Liver (tissue), 3 donors: Measurements from ENCODE around the gene OGA.

ENCODE experiments used
- CTCF ChIP-seq: fragments of 150-350 bp; IDR thresholded peaks from 2 replicates; pipeline ENCODE4 v1.5.1; 2017; ENCODE audit warnings: improper control_type of control experiment, low read depth, low read length; ENCODE audit not compliant: missing input control
- EGR1 ChIP-seq, 2 donors: IDR thresholded peaks; 2 replicates each; pipeline ENCODE4 v1.6.1; 2016 to 2018; ENCODE audit warnings: antibody characterized with exemption in 2 of 2, low read depth in 2 of 2
- FOXA2 ChIP-seq: IDR thresholded peaks from 2 replicates; pipeline ENCODE4 v1.6.1; 2016; ENCODE audit warnings: antibody characterized with exemption
- GABPA ChIP-seq, 2 donors: IDR thresholded peaks in 1 of 2; conservative IDR thresholded peaks in 1 of 2; 2 replicates each; pipeline ENCODE4 v1.6.1; 2016; ENCODE audit warnings: antibody characterized with exemption in 2 of 2, mild to moderate bottlenecking in 1 of 2, moderate library complexity in 1 of 2
- JUND ChIP-seq, 2 donors: IDR thresholded peaks; 2 replicates each; pipeline ENCODE4 v1.6.1; 2016; ENCODE audit warnings: antibody characterized with exemption in 2 of 2
- MAX ChIP-seq: IDR thresholded peaks from 2 replicates; pipeline ENCODE4 v1.6.1; 2016; ENCODE audit warnings: antibody characterized with exemption
- NR2F2 ChIP-seq: IDR thresholded peaks from 2 replicates; pipeline ENCODE4 v1.6.1; 2016; ENCODE audit warnings: antibody characterized with exemption
- RAD21 ChIP-seq, 2 donors: IDR thresholded peaks; 2 replicates each; pipeline ENCODE4 v1.6.1; 2016; ENCODE audit warnings: antibody characterized with exemption in 2 of 2, mild to moderate bottlenecking in 2 of 2
- REST ChIP-seq: IDR thresholded peaks from 2 replicates; pipeline ENCODE4 v1.6.1; 2016; ENCODE audit warnings: antibody characterized with exemption, mild to moderate bottlenecking
- RXRA ChIP-seq, 2 donors: IDR thresholded peaks; 2 replicates each; pipeline ENCODE4 v1.6.1; 2017 to 2018; ENCODE audit warnings: antibody characterized with exemption in 2 of 2, mild to moderate bottlenecking in 1 of 2
- SP1 ChIP-seq: IDR thresholded peaks from 2 replicates; pipeline ENCODE4 v1.6.1; 2018; ENCODE audit warnings: antibody characterized with exemption, mild to moderate bottlenecking
- TAF1 ChIP-seq: conservative IDR thresholded peaks from 2 replicates; pipeline ENCODE4 v1.6.1; 2016; ENCODE audit warnings: antibody characterized with exemption, mild to moderate bottlenecking
- YY1 ChIP-seq: IDR thresholded peaks from 2 replicates; pipeline ENCODE4 v1.6.1; 2016; ENCODE audit warnings: antibody characterized with exemption, mild to moderate bottlenecking
- ZBTB33 ChIP-seq: IDR thresholded peaks from 2 replicates; pipeline ENCODE4 v1.6.1; 2016; ENCODE audit warnings: antibody characterized with exemption
- donor health status: healthy.
- donor health status: healthy.

GRCh38 chr10:101771380-101771779 lies 46.9 kb downstream of the OGA start:
- no peak for TF ChIP-seq CTCF
- TF ChIP-seq SP1: no peak
- TF ChIP-seq TAF1: no peak
- no peak for TF ChIP-seq REST
- no peak for TF ChIP-seq GABPA (IDR thresholded peaks at IDR 0.05 in 1 of 2, conservative IDR thresholded peaks at IDR 0.05 in 1 of 2)
- TF ChIP-seq FOXA2: no peak
- no peak for TF ChIP-seq MAX
- no peak for TF ChIP-seq EGR1 (IDR thresholded peaks at IDR 0.05; ENCODE audit: low read depth in 2 of 2)
- TF ChIP-seq YY1: no peak
- no peak for TF ChIP-seq RXRA (IDR thresholded peaks at IDR 0.05)
- no peak for TF ChIP-seq JUND (IDR thresholded peaks at IDR 0.05)
- TF ChIP-seq RAD21 (IDR thresholded peaks at IDR 0.05): no peak
- no peak for TF ChIP-seq NR2F2
- TF ChIP-seq ZBTB33: no peak
